ENCODE results near the gene PC.

GRCh38 chr11:66996609-66997273 is 38.6 kb upstream of the PC start:
- TF ChIP-seq CTCF (IDR thresholded peaks at IDR 0.05) (no peak), POLR2A (IDR thresholded peaks at IDR 0.05) (no peak)
